Ectodermal cell (in vitro differentiated cells): ENCODE results near the gene SLC24A3.

Source experiments
- H3K27ac ChIP-seq: 2 replicates; pipeline ENCODE4 v1.7.0; 2013; ENCODE audit warnings: mild to moderate bottlenecking, low read depth, low read length; ENCODE audit not compliant: insufficient read depth, poor library complexity, severe bottlenecking
- H3K27me3 ChIP-seq: 2 replicates; pipeline ENCODE4 v1.7.0; 2013; ENCODE audit warnings: mild to moderate bottlenecking, low read length; ENCODE audit not compliant: insufficient read depth, control insufficient read depth, poor library complexity, severe bottlenecking
- H3K36me3 ChIP-seq: one replicate; pipeline ENCODE4 v1.7.0; 2013; ENCODE audit warnings: low read length; ENCODE audit not compliant: control insufficient read depth, insufficient read depth
- H3K4me1 ChIP-seq: one replicate; pipeline ENCODE4 v1.7.0; 2013; ENCODE audit warnings: low read length; ENCODE audit not compliant: control insufficient read depth, insufficient read depth
- H3K4me3 ChIP-seq: 2 replicates; pipeline ENCODE4 v1.7.0; 2013; ENCODE audit warnings: low read depth, low read length, control low read depth; ENCODE audit not compliant: insufficient read depth
- H3K9me3 ChIP-seq: 2 replicates; pipeline ENCODE4 v1.7.0; 2013; ENCODE audit warnings: mild to moderate bottlenecking, low read length, moderate library complexity; ENCODE audit not compliant: control insufficient read depth
- WGBS, 2 experiments: methylation state at CpG; one replicate each; pipeline ENCODE4 v1.1.7; 2013; ENCODE audit warnings: missing lambda C conversion rate in 2 of 2; 5-methylcytosine and 5-hydroxymethylcytosine counted together

The SLC24A3 gene

GRCh38 chr20:19411811-19412210, 199.4 kb downstream of the SLC24A3 start:
- Histone ChIP-seq H3K4me3 (no peak overlapping the region), H3K4me1 (no peaks in the 10 kb centered on the region), H3K36me3 (no peaks in the 10 kb centered on the region), H3K9me3 (no peaks in the 10 kb centered on the region), H3K27me3 (no peaks in the 10 kb centered on the region), H3K27ac (no peak overlapping the region)
- 96 to 97% methylated on average over 3 of the region's 3 CpGs for WGBS, 2 experiments

- Histone ChIP-seq H3K27me3 (no peaks in the 10 kb centered on the region), H3K36me3 (no peaks in the 10 kb centered on the region), H3K4me3 (no peak overlapping the region), H3K4me1 (no peaks in the 10 kb centered on the region), H3K9me3 (no peaks in the 10 kb centered on the region), H3K27ac (no peak overlapping the region)
- 89 to 95% methylated on average over 3 of the region's 3 CpGs for WGBS, 2 experiments
These were observed 199.8 kb downstream of the SLC24A3 start for GRCh38 chr20:19412254-19412653.

- Histone ChIP-seq H3K27ac (no peak overlapping the region), H3K4me1 (no peaks in the 10 kb centered on the region), H3K27me3 (no peaks in the 10 kb centered on the region), H3K4me3 (no peak overlapping the region), H3K36me3 (no peaks in the 10 kb centered on the region), H3K9me3 (no peaks in the 10 kb centered on the region)
- 83 to 100% methylated on average over 1 of the region's 1 CpG for WGBS, 2 experiments
These were observed 202.2 kb downstream of the SLC24A3 start for GRCh38 chr20:19414600-19414999.

- 86 to 100% methylated on average over 1 of the region's 1 CpG for WGBS, 2 experiments
- H3K9me3 ChIP-seq = no peaks in the 10 kb centered on the region
- H3K27me3 ChIP-seq = no peaks in the 10 kb centered on the region
- no peaks in the 10 kb centered on the region for H3K4me1 ChIP-seq
- H3K27ac ChIP-seq = no peak overlapping the region
- no peaks in the 10 kb centered on the region for H3K36me3 ChIP-seq
- H3K4me3 ChIP-seq = no peak overlapping the region
These were observed 203.3 kb downstream of the SLC24A3 start for GRCh38 chr20:19415786-19416185.

GRCh38 chr20:19416627-19417026, 204.2 kb downstream of the SLC24A3 start:
- WGBS, 2 experiments = 93 to 97% methylated on average over 2 of the region's 2 CpGs

GRCh38 chr20:19419396-19419795, 207.0 kb downstream of the SLC24A3 start:
- H3K36me3 ChIP-seq = no peaks in the 10 kb centered on the region

More at GRCh38 chr20:19416627-19417026, 204.2 kb downstream of the SLC24A3 start:
- Histone ChIP-seq H3K4me3 (no peak overlapping the region), H3K27me3 (no peaks in the 10 kb centered on the region), H3K4me1 (no peaks in the 10 kb centered on the region), H3K27ac (no peak overlapping the region), H3K36me3 (no peaks in the 10 kb centered on the region), H3K9me3 (no peaks in the 10 kb centered on the region)

GRCh38 chr20:19423097-19423899, 210.9 kb downstream of the SLC24A3 start:
- Histone ChIP-seq H3K27me3 (no peaks in the 10 kb centered on the region), H3K36me3 (no peaks in the 10 kb centered on the region), H3K9me3 (no peaks in the 10 kb centered on the region), H3K4me3 (no peak overlapping the region), H3K4me1 (peaks cover 25% of the 10 kb centered on the region), H3K27ac (no peak overlapping the region)
- 40 to 44% methylated on average over 8 to 9 of the region's 9 CpGs for WGBS, 2 experiments

More at GRCh38 chr20:19419396-19419795, 207.0 kb downstream of the SLC24A3 start:
- Histone ChIP-seq H3K9me3 (no peaks in the 10 kb centered on the region), H3K27me3 (no peaks in the 10 kb centered on the region), H3K27ac (no peak overlapping the region), H3K4me1 (peaks cover 16% of the 10 kb centered on the region), H3K4me3 (no peak overlapping the region)
- 64% methylated on average over 4 of the region's 4 CpGs for WGBS, 2 experiments

- Histone ChIP-seq H3K4me1 (peaks cover 25% of the 10 kb centered on the region), H3K36me3 (no peaks in the 10 kb centered on the region), H3K27me3 (no peaks in the 10 kb centered on the region), H3K4me3 (no peak overlapping the region), H3K9me3 (no peaks in the 10 kb centered on the region), H3K27ac (no peak overlapping the region)
- 74 to 78% methylated on average over 8 of the region's 8 CpGs for WGBS, 2 experiments
These were observed 211.6 kb downstream of the SLC24A3 start for GRCh38 chr20:19423900-19424620.

- H3K36me3 ChIP-seq = no peaks in the 10 kb centered on the region
- H3K9me3 ChIP-seq = no peaks in the 10 kb centered on the region
- WGBS, 2 experiments = 94 to 96% methylated on average over 2 of the region's 3 CpGs
- H3K4me3 ChIP-seq = no peak overlapping the region
- no peak overlapping the region for H3K27ac ChIP-seq
- peaks cover 25% of the 10 kb centered on the region for H3K4me1 ChIP-seq
- H3K27me3 ChIP-seq = no peaks in the 10 kb centered on the region
These were observed 213.9 kb downstream of the SLC24A3 start for GRCh38 chr20:19426356-19426755.

- H3K36me3 ChIP-seq = no peaks in the 10 kb centered on the region
- WGBS, 2 experiments = 81 to 87% methylated on average over 9 of the region's 9 CpGs
- H3K27me3 ChIP-seq = no peaks in the 10 kb centered on the region
- peaks cover 23% of the 10 kb centered on the region for H3K4me1 ChIP-seq
- H3K9me3 ChIP-seq = no peaks in the 10 kb centered on the region
- H3K4me3 ChIP-seq = no peak overlapping the region
- no peak overlapping the region for H3K27ac ChIP-seq
These were observed 215.0 kb downstream of the SLC24A3 start for GRCh38 chr20:19427480-19427879.
